ENCODE results near the gene P2RY6. TPM values are rescaled to one million over a fixed set of nuclear protein-coding genes. Genes with fewer than 3 reads are reported as not detected.

Gene P2RY6
- total and polyA plus RNA-seq, 10 of the 15 experiments (the other 5 are each of a cell fraction or from before 2014, with no cell fraction given) = 0.05 to 0.90 (median 0.22) TPM; not detected in 4

- Histone ChIP-seq H3K4me3 (peak overlapping the region; percentile 16), H3K4me2 (ENCODE audit: control insufficient read depth, insufficient read depth) (peak overlapping the region; percentile 61), H3K9me3 (replicated peaks; ENCODE audit: control insufficient read depth, insufficient read depth, low read length) (no peaks in the 10 kb centered on the region), H3K27ac (ENCODE audit: control insufficient read depth, insufficient read depth) (peak overlapping the region; percentile 63), H3K79me2 (ENCODE audit: control insufficient read depth, insufficient read depth, low read length) (peaks cover 58% of the 10 kb centered on the region), H4K20me1 (ENCODE audit: control insufficient read depth, insufficient read depth) (no peaks in the 10 kb centered on the region), H3K9ac (ENCODE audit: control insufficient read depth, insufficient read depth, low read length) (peak overlapping the region; percentile 40), H2AFZ (ENCODE audit: control insufficient read depth, low read depth, low read length) (no peak overlapping the region), H3K27me3 (replicated peaks in 1 of 2; ENCODE audit: control insufficient read depth in 2 of 2, insufficient read depth in 2 of 2, low read length in 1 of 2) (no peaks in the 10 kb centered on the region), H3K36me3 (ENCODE audit: control insufficient read depth in 2 of 2, insufficient read depth in 2 of 2, low read length in 1 of 2) (0 out of 4 replicates have a peak, but pooled peaks cover 0 to 1% of the 10 kb centered on the region in 2 experiments), H3K4me1 (ENCODE audit: control insufficient read depth, insufficient read depth, low read length) (peaks cover 14% of the 10 kb centered on the region)
- ChIA-PET RAD21 (ENCODE audit: unreplicated experiment) (interaction anchor here (0.8 to 5.4 kb wide), 7 partner anchors 9 to 156 kb away, joined by 3 to 40 read pairs (median 4); no protein-coding TSS in a partner anchor), POLR2A (interaction anchor here (1.4 to 6.4 kb wide), 4 partner anchors 9 to 645 kb away, joined by 3 to 78 read pairs (median 5); no protein-coding TSS in a partner anchor), CTCF (interaction anchor here (1.0 to 4.1 kb wide), 12 partner anchors 9 to 71 kb away, joined by 3 to 42 read pairs (median 6); partner anchors contain the start of gene RELT), SMC1A (ENCODE audit: uncharacterized antibody, unreplicated experiment) (interaction anchor here (0.8 to 3.3 kb wide), 9 partner anchors 11 to 267 kb away, joined by 3 to 56 read pairs (median 5); no protein-coding TSS in a partner anchor)
- FAIRE-seq = no peak
- intact Hi-C loops (cut with micrococcal nuclease; ENCODE audit: unreplicated experiment) (loop anchor here (1.0 kb wide), 1 partner anchor 12 kb away; no protein-coding TSS in a partner anchor), in situ Hi-C loops (cut with MboI) (no loop called here)
- 47% methylated on average over 1 of the region's 1 CpG for WGBS (ENCODE audit: insufficient coverage, insufficient replicate concordance, low lambda C conversion rate, missing lambda C conversion rate)
- no peak for DNase-seq (ENCODE audit: low read depth, low spot score)
- peak; percentile 58 for ATAC-seq
- TSS peak; percentile 74 for BruUV-seq (replicated peaks)
- no peak for TF ChIP-seq MTA2 (IDR thresholded peaks at IDR 0.05; ENCODE audit: low read depth)
- TF ChIP-seq, protein P1, sequence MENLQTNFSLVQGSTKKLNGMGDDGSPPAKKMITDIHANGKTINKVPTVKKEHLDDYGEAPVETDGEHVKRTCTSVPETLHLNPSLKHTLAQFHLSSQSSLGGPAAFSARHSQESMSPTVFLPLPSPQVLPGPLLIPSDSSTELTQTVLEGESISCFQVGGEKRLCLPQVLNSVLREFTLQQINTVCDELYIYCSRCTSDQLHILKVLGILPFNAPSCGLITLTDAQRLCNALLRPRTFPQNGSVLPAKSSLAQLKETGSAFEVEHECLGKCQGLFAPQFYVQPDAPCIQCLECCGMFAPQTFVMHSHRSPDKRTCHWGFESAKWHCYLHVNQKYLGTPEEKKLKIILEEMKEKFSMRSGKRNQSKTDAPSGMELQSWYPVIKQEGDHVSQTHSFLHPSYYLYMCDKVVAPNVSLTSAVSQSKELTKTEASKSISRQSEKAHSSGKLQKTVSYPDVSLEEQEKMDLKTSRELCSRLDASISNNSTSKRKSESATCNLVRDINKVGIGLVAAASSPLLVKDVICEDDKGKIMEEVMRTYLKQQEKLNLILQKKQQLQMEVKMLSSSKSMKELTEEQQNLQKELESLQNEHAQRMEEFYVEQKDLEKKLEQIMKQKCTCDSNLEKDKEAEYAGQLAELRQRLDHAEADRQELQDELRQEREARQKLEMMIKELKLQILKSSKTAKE (IDR thresholded peaks at IDR 0.05; ENCODE audit: low read depth, poor library complexity, severe bottlenecking) = no peak
- TF ChIP-seq NFYB (IDR thresholded peaks at IDR 0.05; ENCODE audit: insufficient read depth, low read depth, low read length) = no peak
- TF ChIP-seq, protein P2, sequence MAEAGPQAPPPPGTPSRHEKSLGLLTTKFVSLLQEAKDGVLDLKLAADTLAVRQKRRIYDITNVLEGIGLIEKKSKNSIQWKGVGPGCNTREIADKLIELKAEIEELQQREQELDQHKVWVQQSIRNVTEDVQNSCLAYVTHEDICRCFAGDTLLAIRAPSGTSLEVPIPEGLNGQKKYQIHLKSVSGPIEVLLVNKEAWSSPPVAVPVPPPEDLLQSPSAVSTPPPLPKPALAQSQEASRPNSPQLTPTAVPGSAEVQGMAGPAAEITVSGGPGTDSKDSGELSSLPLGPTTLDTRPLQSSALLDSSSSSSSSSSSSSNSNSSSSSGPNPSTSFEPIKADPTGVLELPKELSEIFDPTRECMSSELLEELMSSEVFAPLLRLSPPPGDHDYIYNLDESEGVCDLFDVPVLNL (IDR thresholded peaks at IDR 0.05; ENCODE audit: low read depth, low read length) = no peak
- TF ChIP-seq EED (IDR thresholded peaks at IDR 0.05; ENCODE audit: low read depth) = peak; percentile 62; the same call in 1 of the 2 replicates
- TF ChIP-seq POU2F2 (IDR thresholded peaks at IDR 0.05; ENCODE audit: borderline replicate concordance, low read depth, low read length) = no peak
- peak; percentile 33; the same call in 1 of the 2 replicates for TF ChIP-seq BCL11A (IDR thresholded peaks at IDR 0.05; ENCODE audit: low read depth, low read length)
- TF ChIP-seq ZNF687 (IDR thresholded peaks at IDR 0.05) = peak; percentile 60
- TF ChIP-seq, protein P3, sequence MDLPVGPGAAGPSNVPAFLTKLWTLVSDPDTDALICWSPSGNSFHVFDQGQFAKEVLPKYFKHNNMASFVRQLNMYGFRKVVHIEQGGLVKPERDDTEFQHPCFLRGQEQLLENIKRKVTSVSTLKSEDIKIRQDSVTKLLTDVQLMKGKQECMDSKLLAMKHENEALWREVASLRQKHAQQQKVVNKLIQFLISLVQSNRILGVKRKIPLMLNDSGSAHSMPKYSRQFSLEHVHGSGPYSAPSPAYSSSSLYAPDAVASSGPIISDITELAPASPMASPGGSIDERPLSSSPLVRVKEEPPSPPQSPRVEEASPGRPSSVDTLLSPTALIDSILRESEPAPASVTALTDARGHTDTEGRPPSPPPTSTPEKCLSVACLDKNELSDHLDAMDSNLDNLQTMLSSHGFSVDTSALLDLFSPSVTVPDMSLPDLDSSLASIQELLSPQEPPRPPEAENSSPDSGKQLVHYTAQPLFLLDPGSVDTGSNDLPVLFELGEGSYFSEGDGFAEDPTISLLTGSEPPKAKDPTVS (IDR thresholded peaks at IDR 0.05; ENCODE audit: low read depth, low read length) = no peak
- TF ChIP-seq WRNIP1 (IDR thresholded peaks at IDR 0.05; ENCODE audit: borderline replicate concordance, low read depth, low read length) = no peak
- TF ChIP-seq DPF2 (IDR thresholded peaks at IDR 0.05) = 0 out of 2 replicates have a peak, but pooled peaks have one; percentile 26
- TF ChIP-seq, protein P4, sequence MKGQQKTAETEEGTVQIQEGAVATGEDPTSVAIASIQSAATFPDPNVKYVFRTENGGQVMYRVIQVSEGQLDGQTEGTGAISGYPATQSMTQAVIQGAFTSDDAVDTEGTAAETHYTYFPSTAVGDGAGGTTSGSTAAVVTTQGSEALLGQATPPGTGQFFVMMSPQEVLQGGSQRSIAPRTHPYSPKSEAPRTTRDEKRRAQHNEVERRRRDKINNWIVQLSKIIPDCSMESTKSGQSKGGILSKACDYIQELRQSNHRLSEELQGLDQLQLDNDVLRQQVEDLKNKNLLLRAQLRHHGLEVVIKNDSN (IDR thresholded peaks at IDR 0.05; ENCODE audit: borderline replicate concordance, extremely low read length, insufficient read depth, low read depth, low read length) = no peak
These were observed 41.5 kb downstream of the P2RY6 start for GRCh38 chr11:73313652-73314051.
